ENCODE data around the gene ACTR1B.

- TF ChIP-seq POLR2AphosphoS5 (IDR thresholded peaks at IDR 0.05; ENCODE audit: low read depth, low read length) (no peak), TAF1 (IDR thresholded peaks at IDR 0.05; ENCODE audit: borderline replicate concordance, insufficient read depth, low read length) (no peak), SIN3A (IDR thresholded peaks at IDR 0.05; ENCODE audit: borderline replicate concordance, insufficient read depth, low read length) (no peak), FOXP2 (optimal IDR thresholded peaks at IDR 0.05; ENCODE audit: borderline replicate concordance, extremely low read depth, extremely low read length, insufficient read depth) (no peak)
- TF ChIP-seq, protein P1, sequence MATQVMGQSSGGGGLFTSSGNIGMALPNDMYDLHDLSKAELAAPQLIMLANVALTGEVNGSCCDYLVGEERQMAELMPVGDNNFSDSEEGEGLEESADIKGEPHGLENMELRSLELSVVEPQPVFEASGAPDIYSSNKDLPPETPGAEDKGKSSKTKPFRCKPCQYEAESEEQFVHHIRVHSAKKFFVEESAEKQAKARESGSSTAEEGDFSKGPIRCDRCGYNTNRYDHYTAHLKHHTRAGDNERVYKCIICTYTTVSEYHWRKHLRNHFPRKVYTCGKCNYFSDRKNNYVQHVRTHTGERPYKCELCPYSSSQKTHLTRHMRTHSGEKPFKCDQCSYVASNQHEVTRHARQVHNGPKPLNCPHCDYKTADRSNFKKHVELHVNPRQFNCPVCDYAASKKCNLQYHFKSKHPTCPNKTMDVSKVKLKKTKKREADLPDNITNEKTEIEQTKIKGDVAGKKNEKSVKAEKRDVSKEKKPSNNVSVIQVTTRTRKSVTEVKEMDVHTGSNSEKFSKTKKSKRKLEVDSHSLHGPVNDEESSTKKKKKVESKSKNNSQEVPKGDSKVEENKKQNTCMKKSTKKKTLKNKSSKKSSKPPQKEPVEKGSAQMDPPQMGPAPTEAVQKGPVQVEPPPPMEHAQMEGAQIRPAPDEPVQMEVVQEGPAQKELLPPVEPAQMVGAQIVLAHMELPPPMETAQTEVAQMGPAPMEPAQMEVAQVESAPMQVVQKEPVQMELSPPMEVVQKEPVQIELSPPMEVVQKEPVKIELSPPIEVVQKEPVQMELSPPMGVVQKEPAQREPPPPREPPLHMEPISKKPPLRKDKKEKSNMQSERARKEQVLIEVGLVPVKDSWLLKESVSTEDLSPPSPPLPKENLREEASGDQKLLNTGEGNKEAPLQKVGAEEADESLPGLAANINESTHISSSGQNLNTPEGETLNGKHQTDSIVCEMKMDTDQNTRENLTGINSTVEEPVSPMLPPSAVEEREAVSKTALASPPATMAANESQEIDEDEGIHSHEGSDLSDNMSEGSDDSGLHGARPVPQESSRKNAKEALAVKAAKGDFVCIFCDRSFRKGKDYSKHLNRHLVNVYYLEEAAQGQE (IDR thresholded peaks at IDR 0.05; ENCODE audit: insufficient read depth in 1 of 2, low read depth in 2 of 2, low read length in 2 of 2): no peak
Measured at GRCh38 chr2:97653874-97654273, 10.0 kb downstream of the ACTR1B start.

Data from PFSK-1 (cell line).